ENCODE data around the gene PIK3CB.
"Not testable (repeated sequence)": the region's sequence is repeated elsewhere in the genome, so short reads cannot be mapped to it uniquely, and the experiment has no call there.

The PIK3CB gene

DNA sequence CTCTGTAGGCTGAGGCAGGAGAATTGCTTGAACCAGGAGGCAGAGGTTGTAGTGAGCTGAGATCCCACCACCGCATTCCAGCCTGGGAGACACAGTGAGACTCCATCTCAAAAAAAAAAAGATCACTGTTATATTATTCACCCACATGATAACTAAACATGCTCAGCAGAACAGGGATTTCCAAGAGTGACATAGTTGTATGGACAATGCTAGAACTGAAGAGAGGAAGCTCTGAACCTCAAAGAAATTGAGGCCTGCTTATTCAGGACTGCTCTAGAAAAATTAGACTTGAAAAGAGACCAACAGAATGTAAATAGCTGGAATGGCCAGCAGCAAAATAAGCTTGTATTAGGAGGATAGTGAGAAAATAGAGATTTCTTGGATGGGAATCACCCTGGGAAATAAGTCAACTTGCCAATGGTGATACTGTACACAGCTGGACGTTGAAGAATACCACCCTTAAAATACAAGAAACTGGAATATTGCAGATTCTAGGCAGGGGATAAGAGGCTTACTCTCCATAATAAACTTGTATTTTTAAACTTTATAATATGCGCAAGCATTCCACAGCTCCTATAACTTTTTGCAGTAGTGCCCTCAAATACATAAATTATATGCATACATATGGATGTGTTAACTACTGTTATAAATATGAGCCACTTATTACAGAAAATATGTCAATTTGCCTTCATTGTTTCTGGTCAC lies 28.2 kb downstream of the PIK3CB start:
- no peak for DNase-seq (ENCODE audit: low spot score)

DNA sequence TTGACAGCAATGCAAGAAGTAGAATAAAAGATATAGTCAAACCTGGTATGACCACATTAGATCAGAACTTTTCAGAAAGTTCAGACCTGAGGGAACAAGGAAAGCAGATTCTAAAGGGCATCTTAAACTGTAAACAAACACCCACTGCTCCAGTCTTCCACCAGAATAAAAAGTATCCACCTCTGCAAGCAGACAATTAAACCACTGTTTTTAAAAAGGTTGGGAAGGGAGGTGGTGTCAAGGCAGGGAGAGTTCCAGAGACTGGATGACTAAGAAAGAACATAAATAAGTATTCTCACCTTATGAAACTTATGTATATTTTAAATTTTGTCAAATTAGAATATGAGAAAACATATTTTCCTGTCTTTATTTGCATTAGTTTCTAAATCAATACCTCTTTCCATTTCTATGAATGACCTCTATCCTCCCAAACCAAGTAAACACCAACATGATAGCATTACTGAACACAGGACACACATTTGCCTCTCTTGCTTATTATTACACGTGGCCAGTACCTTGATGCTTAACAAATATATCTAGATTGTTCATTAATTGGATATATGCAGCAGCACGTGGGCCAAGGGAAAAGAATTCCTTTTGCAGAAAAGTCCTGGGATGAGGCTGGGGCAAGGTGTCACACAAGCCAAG lies 31.6 kb downstream of the PIK3CB start:
- no peak for DNase-seq (ENCODE audit: low spot score)

DNA sequence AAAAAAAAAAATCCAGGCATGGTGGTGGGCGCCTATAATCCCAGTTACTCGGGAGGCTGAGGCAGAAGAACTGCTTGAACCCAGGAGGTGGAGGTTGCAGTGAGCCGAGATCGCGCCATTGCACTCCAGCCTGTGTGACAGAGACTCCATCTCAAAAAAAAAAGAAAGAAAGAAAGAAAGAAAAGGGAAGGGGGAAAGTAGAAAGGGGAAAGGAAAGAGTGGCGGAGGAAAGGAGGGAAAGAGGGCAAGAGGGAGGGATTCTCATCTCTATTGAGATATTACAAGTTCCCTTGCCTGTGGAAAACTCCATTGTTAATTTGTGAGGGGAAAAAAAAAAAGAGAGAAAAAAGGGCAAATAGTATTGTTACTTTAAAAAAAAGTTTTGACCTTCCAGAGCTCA lies 32.5 kb downstream of the PIK3CB start:
- DNase-seq (ENCODE audit: low spot score) = not testable (repeated sequence)

DNA sequence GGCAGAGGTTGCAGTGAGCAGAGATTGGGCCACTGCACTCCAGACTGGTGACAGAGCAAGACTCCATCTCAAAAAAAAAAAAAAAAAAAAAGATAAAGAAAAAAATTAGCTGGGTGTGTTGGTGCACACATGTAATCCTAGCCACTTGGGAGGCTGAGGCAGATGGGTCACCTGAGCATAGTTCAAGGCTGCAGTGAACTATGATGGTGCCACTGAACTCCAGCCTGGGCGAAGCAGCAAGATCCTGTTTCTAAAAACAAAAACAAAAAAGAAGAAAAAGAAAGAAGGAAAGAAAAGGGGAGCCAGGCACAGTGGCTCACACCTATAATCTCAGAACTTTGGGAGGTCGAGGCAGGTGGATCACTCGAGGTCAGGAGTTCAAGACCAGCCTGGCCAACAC lies 32.9 kb downstream of the PIK3CB start:
- no peak for DNase-seq (ENCODE audit: low spot score)

DNA sequence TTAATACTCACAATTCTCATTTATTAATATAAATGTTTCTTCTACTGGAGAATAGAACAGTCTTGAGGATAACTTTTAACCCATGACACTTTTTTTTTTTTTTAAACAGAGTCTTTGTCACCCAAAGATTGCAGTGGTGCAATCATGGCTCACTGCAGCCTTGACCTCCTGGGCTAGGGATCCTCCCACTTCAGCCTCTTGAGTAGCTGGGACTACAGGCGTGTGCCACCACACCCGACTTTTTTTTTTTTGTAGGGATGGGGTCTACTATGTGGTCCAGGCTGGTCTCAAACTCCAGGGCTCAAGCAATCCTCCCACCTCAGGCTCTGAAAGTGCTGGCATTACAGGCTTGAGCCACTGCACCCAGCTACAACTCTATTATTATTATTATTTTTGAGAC lies 34.5 kb downstream of the PIK3CB start:
- no peak for DNase-seq (ENCODE audit: low spot score)

DNA sequence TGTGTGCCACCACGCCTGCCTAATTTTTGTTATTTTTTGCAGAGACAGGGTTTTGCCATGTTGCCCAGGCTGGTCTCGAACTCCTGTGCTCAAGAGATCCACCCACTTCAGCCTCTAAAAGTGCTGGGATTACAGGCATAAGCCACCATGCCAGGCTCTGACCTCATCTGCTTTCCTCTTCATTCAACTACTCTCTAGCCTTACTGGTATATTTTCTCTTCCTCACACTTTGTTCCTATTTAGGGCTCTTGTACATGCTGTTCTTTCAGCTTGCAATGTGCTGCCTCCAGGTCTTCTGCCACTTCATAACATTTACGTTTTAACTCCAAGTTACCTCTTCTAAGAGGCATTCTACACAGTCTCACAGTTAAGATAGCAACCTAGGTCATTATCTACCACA lies 34.9 kb downstream of the PIK3CB start:
- DNase-seq (ENCODE audit: low spot score) = no peak

DNA sequence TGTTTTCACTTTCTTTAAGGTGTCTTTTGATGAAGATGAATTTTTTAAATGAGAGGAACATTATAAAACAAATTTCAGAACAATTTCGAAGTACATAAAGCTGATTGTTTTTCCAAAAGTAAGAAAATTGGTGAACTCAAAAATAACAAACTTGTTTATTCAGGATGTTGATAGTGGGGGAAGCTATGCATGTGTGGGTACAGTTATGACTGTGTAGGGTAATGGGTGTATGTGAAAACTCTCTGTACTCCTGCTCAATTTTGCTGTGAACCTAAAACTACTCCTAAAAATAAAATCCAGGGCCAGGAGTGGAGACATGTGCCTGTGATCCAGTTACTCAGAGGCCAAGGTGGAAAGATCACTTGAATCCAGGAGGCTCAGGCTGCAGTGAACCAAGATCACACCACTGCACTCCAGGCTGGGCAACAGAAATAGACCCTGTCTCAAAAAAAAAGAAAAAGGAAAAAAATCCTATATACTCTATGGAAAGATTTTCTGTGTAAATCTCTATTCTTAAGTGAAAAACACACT lies 37.2 kb downstream of the PIK3CB start:
- no peak for DNase-seq (ENCODE audit: low spot score)

DNA sequence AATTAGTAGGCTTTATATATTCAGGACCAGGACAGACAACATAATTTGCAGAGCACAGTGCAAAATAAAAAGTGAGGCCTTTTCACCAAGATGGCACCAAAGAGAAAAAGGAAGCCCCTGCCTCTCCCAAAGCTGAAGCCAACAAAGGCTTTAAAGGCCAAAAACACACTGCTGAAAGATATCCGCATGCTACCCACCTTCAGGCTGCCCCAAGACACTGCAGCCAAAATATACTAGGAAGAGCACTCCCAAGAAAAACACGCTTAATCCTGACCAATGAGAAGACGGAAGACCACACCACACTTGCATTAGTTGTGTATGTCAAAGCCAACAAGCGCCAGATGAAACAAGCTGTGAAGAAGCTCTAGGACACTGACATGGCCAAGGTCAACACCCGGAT lies 38.0 kb downstream of the PIK3CB start:
- no peak for DNase-seq (ENCODE audit: low spot score)

DNA sequence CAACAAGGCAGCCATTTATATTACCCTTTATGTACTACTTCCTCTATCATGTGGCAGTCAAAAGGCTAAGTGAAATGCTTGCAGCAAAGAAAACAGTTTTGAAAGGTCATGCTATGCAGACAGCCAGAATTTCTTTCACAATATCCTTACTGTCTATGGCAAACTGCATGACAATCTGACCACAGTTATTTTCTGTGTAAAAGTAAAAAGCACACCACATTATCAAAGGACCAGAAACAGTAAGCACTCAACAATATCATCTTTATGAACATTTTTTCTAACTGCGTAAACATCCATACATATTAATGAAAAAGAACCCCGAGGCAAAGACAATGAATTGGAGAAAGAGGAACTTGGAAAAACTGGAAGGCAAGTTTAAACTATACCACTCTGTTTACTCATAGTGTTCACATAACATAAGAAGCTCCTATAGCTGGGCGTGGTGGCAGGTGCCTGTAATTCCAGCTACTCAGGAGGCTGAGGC lies 47.9 kb downstream of the PIK3CB start:
- no peak for DNase-seq (ENCODE audit: low spot score)

DNA sequence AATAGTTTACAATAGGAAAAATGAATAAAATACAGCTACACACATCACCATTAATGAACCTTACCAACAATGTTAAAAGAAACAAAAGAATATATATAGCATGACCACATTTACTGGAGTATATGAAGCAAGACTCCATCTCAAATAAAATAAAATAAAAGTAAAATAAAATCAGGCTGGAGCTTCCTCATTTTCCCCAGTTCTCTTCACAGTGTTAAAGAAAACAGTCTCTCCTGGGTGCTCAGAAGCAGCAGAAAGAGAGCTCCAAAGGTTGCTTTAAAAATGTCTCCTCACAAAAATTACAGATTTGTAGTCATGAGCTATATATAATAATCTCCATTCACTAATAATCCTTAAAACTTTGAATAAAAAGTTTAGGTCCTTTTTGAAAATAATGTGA lies 48.8 kb downstream of the PIK3CB start:
- no peak for DNase-seq (ENCODE audit: low spot score)

DNA sequence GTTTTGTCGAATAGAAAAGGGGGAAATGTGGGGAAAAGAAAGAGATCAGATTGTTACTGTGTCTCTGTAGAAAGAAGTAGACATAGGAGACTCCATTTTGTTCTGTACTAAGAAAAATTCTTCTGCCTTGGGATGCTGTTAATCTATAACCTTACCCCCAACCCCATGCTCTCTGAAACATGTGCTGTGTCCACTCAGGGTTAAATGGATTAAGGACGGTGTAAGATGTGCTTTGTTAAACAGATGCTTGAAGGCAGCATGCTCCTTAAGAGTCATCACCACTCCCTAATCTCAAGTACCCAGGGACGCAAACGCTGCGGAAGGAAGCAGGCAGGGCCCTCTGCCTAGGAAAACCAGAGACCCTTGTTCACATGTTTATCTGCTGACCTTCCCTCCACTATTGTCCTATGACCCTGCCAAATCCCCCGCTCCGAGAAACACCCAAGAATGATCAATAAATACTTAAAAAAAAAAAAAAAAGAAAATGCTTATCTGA lies 49.3 kb downstream of the PIK3CB start:
- not testable (repeated sequence) for DNase-seq (ENCODE audit: low spot score)

DNA sequence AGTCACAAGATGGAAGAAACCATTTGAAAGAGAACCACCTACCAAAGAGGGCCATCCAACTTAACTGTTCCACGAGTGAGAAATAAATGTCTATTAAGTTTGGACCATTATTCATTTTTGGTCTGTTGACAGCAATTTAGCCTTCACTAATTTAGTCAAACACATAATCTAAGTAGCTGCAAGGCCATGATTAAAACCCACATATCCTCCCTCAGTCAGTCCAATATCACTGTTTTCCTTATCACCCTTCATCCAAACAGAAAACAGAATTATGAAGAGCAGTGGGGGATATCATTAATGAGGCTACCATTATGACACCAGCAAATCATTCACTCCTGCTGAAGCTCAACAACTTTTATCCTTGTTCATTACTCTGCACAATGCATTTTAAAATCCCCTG lies 52.0 kb downstream of the PIK3CB start:
- DNase-seq (ENCODE audit: low spot score) = no peak

DNA sequence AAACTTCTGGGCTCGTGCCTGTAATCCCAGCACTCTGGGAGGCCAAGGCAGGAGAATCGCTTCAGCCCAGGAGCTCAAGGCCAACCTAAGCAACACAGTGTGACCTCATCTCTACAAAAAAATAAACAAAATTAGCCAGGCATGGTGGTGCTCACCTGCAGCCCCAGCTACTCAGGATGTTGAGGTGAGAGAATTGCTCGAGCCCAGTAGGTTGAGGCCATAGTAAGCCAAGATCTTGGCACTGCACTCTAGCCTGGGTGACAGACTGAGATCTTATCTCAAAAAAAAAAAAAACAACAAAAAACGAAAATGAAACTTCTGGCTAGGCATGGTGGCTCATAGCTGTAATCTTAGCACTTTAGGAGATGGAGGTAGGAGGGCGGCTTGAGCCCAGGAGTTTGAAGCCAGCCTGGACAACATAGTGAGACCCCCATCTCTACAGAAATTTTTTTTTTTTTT lies 53.7 kb downstream of the PIK3CB start:
- peak; percentile 24 for DNase-seq (ENCODE audit: low spot score)

DNA sequence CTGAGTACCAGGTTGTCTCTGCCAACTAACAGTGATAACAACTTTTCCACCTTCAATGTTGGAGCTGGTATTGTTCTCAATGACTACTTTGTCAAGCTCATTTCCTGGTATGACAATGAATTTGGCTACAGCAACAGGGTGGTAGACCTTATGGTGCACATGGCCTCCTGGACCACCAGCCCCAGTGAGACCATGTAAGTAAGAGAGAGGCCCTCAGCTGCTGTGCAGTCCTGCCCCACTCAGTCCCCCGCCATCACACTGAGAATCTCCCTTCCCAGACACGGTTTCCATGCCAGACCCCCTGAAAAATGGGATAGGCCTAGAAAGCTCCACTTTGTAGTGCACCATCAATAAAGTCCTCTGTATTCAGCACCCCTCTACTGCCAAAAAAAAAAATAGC lies 56.1 kb downstream of the PIK3CB start:
- DNase-seq (ENCODE audit: low spot score) = no peak

DNA sequence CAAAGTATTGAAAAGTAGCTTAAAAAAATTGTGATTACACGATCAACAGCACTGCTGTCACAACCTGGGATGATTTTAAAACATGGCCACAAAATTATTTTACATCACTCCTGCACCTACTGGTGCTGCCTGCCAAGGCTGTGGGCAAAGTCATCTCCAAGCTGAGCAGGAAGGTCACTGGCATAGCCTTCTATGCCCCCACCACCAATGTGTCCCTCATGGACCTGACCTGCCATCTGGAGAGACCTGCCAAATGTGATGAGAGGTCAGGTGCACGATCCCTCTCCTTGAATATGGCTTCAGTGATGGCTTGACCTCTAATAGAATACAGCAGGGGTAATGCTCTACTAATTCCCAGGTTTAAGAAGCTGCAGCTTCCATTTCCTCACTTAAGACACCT lies 57.8 kb downstream of the PIK3CB start:
- no peak for DNase-seq (ENCODE audit: low spot score)

DNA sequence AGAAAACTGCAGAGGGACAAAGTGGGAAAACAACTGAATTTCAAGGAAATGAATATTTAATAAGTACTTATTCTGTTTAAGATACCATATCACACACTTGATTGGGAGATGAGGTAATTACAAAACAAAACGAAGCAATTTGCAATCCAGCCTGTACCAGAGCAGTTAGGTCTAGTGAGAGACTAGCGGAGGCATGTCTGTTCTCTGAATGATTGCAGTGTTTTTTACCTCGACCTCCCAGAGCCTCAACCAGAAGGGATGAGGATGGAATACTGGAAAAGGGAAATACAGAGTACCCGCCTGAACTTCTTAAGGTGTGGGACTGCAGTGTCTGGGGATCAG lies 59.5 kb downstream of the PIK3CB start:
- no peak for DNase-seq (ENCODE audit: low spot score)

DNA sequence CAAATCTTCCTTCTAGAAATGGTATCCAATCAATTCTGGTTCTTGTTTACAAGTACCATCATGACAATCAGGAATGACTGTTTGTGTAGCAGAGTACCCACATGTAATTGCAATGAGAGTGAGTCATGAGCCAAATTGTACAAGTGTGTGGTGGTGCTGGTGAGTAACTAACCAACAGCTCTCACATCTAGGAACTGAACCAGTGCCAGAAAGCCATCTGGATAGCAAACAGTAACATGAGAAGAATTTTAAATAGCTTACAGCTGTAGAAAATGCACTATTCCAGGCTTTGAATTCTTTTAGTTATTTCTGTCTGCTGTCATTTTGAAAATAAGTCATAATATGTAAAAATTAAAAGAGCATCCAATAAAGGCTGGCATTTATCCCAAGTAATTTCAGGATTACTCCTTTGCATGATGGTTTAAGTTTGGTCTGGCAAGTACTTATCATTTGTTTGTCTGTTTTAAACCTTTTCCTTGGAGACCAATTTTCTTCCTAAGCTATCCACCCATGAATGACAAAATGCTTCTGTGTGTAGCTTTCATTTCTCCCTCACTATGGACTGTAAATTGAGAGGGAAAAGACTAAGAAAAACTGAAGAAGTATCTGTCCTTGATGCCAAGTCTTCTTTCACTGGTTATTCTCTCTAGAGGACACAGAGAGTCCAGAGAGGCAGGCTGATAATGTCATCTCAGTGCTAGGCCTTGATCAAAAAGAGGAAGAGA lies 60.0 kb downstream of the PIK3CB start:
- DNase-seq (ENCODE audit: low spot score) = peak; percentile 95

DNA sequence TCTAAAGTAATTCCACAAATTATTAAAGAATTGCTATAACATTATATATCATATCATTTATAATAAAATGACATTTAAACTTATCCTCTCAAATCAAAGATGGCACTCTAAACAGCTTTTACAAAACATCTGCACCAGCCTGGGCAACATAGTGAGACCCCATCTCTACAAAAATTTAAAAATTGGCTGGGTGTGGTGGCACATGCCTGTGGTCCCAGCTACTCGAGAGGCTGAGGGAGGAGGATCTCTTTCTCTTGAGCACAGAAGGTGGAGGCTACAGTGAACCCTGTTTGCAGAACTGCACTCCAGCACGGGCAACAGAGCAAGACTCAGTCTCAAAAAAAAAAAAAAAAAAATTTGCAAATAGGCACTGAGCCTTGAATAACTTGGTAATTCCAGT lies 63.1 kb downstream of the PIK3CB start:
- no peak for DNase-seq (ENCODE audit: low spot score)

DNA sequence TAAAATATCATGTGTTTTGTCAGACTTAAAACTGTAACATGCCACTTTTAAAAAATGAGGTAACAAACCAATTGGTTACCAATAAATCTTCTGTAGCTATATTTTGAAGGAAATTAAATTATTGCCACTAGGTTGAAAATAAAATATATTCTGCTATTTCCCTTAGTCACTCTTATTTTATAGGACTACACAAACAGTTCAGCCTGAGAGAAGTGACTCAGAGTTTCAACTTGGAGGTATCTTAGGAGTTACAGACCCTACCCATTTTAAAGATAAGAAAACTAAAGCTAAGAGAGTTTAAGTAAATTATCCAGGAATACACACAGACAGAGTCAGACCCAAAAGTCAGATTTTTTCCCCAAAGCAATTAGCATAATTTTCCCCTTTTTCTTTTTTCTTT lies 65.1 kb downstream of the PIK3CB start:
- no peak for DNase-seq (ENCODE audit: low spot score)

DNA sequence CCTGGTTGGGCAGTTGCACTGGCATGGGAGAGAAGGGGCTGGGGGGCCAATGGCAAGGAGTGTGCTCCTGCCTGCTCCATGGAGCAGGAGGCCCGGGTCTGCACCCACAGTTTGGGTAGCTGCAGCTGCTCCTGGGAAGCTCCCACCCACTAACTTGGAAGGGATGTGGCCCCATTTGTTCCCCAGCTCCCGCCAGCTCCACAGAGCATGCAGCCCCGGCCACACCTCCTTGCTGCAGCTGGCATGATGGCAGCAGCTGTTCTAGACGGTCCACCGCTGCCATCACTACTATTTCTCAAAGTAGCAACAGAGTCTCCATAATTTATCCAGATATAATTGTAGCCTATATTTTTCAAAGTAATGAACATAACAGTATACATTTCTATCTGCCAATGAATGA lies 65.8 kb downstream of the PIK3CB start:
- no peak for DNase-seq (ENCODE audit: low spot score)

DNA sequence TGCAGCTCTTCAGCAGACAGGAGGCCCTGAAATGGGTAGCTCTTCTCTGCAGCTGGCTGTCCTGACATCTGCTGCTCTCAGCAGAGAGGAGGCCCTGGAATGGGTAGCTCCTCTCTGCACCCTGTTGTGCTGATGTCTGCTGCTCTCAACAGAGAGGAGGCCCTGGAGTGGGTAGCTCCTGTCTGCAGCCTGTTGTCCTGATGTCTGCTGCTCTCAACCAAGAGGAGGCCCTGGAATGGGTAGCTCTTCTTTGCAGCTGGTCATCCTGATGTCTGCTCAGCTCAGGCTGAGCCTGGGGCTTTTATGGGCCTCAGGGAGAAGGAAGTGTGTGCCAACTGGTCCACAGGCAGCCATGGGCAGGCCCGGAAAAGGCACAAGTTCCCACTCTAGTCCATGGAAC lies 66.6 kb downstream of the PIK3CB start:
- no peak for DNase-seq (ENCODE audit: low spot score)

DNA sequence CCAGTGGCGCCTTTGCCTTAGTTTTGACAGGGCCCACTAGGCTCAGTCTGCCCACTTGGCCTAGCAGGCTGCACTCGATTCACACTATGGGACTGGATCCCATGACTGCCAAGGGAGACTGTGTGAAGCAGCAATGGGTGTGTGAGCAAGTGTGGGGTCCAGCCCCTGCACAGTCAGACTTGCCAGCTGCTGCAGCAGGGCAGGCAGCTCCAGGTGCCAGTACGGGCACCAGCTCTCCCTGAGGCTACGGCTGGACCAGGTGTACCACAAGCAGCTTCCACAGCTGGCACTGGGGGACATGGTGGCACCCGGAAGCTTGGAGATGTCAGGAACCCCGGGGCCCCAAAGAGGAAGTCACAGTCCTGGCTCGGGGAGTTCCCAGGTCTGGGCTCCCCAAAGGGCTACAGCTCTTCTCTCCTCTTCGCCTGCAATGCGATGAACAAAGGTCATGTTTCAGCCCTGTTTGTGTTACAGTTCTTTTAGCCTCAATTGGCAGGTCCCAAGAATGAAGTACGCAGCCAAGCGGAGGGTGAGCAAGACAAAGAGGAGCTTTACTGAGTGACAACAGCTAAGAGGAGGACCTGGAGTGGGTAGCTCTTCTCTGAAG lies 67.1 kb downstream of the PIK3CB start:
- no peak for DNase-seq (ENCODE audit: low spot score)
